Measurements from ENCODE around the gene DBX1. TPM values are rescaled to one million over a fixed set of nuclear protein-coding genes. Genes with fewer than 3 reads are reported as not detected.
"Not testable (repeated sequence)": the region's sequence is repeated elsewhere in the genome, so short reads cannot be mapped to it uniquely, and the experiment has no call there.

The DBX1 gene
- total RNA-seq (2014; rRNA removed; shearing (Covaris generic); ENCODE audit: low replicate concordance), result not detected in 2 replicates

GRCh38 chr11:20160425-20161229 lies at the start of gene DBX1:
DBX1 (minus strand) TSS chr11:20160475; CDS start chr11:20160324, 151 bp downstream.
- no peak for DNase-seq (ENCODE audit: low read depth)
- in situ Hi-C loops (cut with HindIII; ENCODE audit: low pct_unique_long_range_greater_than_20kb, low sequenced_read_pairs), result no loop called here

GRCh38 chr11:20208622-20209111 lies 48.4 kb upstream of the DBX1 start:
- DNase-seq (ENCODE audit: low read depth), result no peak
- in situ Hi-C loops (cut with HindIII; ENCODE audit: low pct_unique_long_range_greater_than_20kb, low sequenced_read_pairs), result no loop called here

GRCh38 chr11:20207781-20208621 lies 47.7 kb upstream of the DBX1 start:
- in situ Hi-C loops (cut with HindIII; ENCODE audit: low pct_unique_long_range_greater_than_20kb, low sequenced_read_pairs), result no loop called here
- no peak for DNase-seq (ENCODE audit: low read depth)

GRCh38 chr11:20205807-20206206 lies 45.5 kb upstream of the DBX1 start:
- no peak for DNase-seq (ENCODE audit: low read depth)
- in situ Hi-C loops (cut with HindIII; ENCODE audit: low pct_unique_long_range_greater_than_20kb, low sequenced_read_pairs), result no loop called here

- in situ Hi-C loops (cut with HindIII; ENCODE audit: low pct_unique_long_range_greater_than_20kb, low sequenced_read_pairs), result no loop called here
- DNase-seq (ENCODE audit: low read depth), result no peak
Measured at GRCh38 chr11:20204681-20205080, 44.4 kb upstream of the DBX1 start.

GRCh38 chr11:20203831-20204230 lies 43.6 kb upstream of the DBX1 start:
- in situ Hi-C loops (cut with HindIII; ENCODE audit: low pct_unique_long_range_greater_than_20kb, low sequenced_read_pairs), result no loop called here
- DNase-seq (ENCODE audit: low read depth), result no peak

- no peak for DNase-seq (ENCODE audit: low read depth)
- in situ Hi-C loops (cut with HindIII; ENCODE audit: low pct_unique_long_range_greater_than_20kb, low sequenced_read_pairs), result no loop called here
Measured at GRCh38 chr11:20201231-20201630, 41.0 kb upstream of the DBX1 start.

GRCh38 chr11:20200331-20200955 lies 40.2 kb upstream of the DBX1 start:
- in situ Hi-C loops (cut with HindIII; ENCODE audit: low pct_unique_long_range_greater_than_20kb, low sequenced_read_pairs); DNase-seq (ENCODE audit: low read depth): not testable (repeated sequence)

GRCh38 chr11:20197881-20198280 lies 37.6 kb upstream of the DBX1 start:
- in situ Hi-C loops (cut with HindIII; ENCODE audit: low pct_unique_long_range_greater_than_20kb, low sequenced_read_pairs), result no loop called here

GRCh38 chr11:20194470-20194869 lies 34.2 kb upstream of the DBX1 start:
- in situ Hi-C loops (cut with HindIII; ENCODE audit: low pct_unique_long_range_greater_than_20kb, low sequenced_read_pairs), result no loop called here
- DNase-seq (ENCODE audit: low read depth), result no peak

More at GRCh38 chr11:20197881-20198280, 37.6 kb upstream of the DBX1 start:
- DNase-seq (ENCODE audit: low read depth), result no peak

GRCh38 chr11:20193307-20193706 lies 33.0 kb upstream of the DBX1 start:
- in situ Hi-C loops (cut with HindIII; ENCODE audit: low pct_unique_long_range_greater_than_20kb, low sequenced_read_pairs), result no loop called here
- no peak for DNase-seq (ENCODE audit: low read depth)

- DNase-seq (ENCODE audit: low read depth), result no peak
- in situ Hi-C loops (cut with HindIII; ENCODE audit: low pct_unique_long_range_greater_than_20kb, low sequenced_read_pairs), result no loop called here
Measured at GRCh38 chr11:20192641-20193040, 32.4 kb upstream of the DBX1 start.

- no peak for DNase-seq (ENCODE audit: low read depth)
- in situ Hi-C loops (cut with HindIII; ENCODE audit: low pct_unique_long_range_greater_than_20kb, low sequenced_read_pairs), result no loop called here
Measured at GRCh38 chr11:20192151-20192550, 31.9 kb upstream of the DBX1 start.

- no peak for DNase-seq (ENCODE audit: low read depth)
- in situ Hi-C loops (cut with HindIII; ENCODE audit: low pct_unique_long_range_greater_than_20kb, low sequenced_read_pairs), result no loop called here
Measured at GRCh38 chr11:20178976-20179375, 18.7 kb upstream of the DBX1 start.

GRCh38 chr11:20177136-20177535 lies 16.9 kb upstream of the DBX1 start:
- in situ Hi-C loops (cut with HindIII; ENCODE audit: low pct_unique_long_range_greater_than_20kb, low sequenced_read_pairs), result no loop called here
- DNase-seq (ENCODE audit: low read depth), result no peak

GRCh38 chr11:20172721-20173447 lies 12.6 kb upstream of the DBX1 start:
- DNase-seq (ENCODE audit: low read depth), result no peak
- in situ Hi-C loops (cut with HindIII; ENCODE audit: low pct_unique_long_range_greater_than_20kb, low sequenced_read_pairs), result no loop called here

- in situ Hi-C loops (cut with HindIII; ENCODE audit: low pct_unique_long_range_greater_than_20kb, low sequenced_read_pairs), result no loop called here
- DNase-seq (ENCODE audit: low read depth), result no peak
Measured at GRCh38 chr11:20163783-20164481, 3.7 kb upstream of the DBX1 start.

Measured in Caki2 (cell line).